ENCODE measurements around the gene TRIAP1.

Gene TRIAP1

GRCh38 chr12:120432772-120433525 lies 13.2 kb downstream of the TRIAP1 start:
- DNase-seq (ENCODE audit: extremely low spot score), result no peak
- TF ChIP-seq ARNT (IDR thresholded peaks at IDR 0.05), result no peak
- no peak for TF ChIP-seq L3MBTL2 (conservative IDR thresholded peaks at IDR 0.05)
- TF ChIP-seq ELF4 (IDR thresholded peaks at IDR 0.05), result no peak
- TF ChIP-seq HDGF (IDR thresholded peaks at IDR 0.05; ENCODE audit: borderline replicate concordance), result no peak
- TF ChIP-seq FOXK2 (IDR thresholded peaks at IDR 0.05), result no peak
- no peak for TF ChIP-seq LEF1 (IDR thresholded peaks at IDR 0.05; ENCODE audit: borderline replicate concordance)
- POLR2A ChIA-PET, result no interaction called here
- CTCF ChIA-PET, result interaction anchor here (1.0 to 2.6 kb wide), 2 partner anchors 66 to 78 kb away, joined by 4 to 7 read pairs; no protein-coding TSS in a partner anchor

GRCh38 chr12:120429368-120429767 lies 16.8 kb downstream of the TRIAP1 start:
- ChIA-PET POLR2A (interaction anchor here (1.2 to 1.7 kb wide), 3 partner anchors 39 to 138 kb away, joined by 4 to 8 read pairs (median 6); partner anchors contain the start of gene RNU4-2), CTCF (interaction anchor here (0.8 to 1.4 kb wide), 8 partner anchors 9 to 103 kb away, joined by 3 to 9 read pairs (median 5); partner anchors contain the start of gene SRSF9)
- TF ChIP-seq TARDBP (IDR thresholded peaks at IDR 0.05) (no peak), SUZ12 (IDR thresholded peaks at IDR 0.05) (no peak), L3MBTL2 (conservative IDR thresholded peaks at IDR 0.05) (no peak), SP1 (IDR thresholded peaks at IDR 0.05) (no peak)
- no peak for DNase-seq (ENCODE audit: extremely low spot score)

GRCh38 chr12:120428597-120429229 lies 17.5 kb downstream of the TRIAP1 start:
- TF ChIP-seq CTBP1 (IDR thresholded peaks at IDR 0.05; ENCODE audit: borderline replicate concordance) (no peak), ARNT (IDR thresholded peaks at IDR 0.05) (no peak), FOXA1 (IDR thresholded peaks at IDR 0.05) (no peak), ZNF384 (IDR thresholded peaks at IDR 0.05) (0 out of 2 replicates have a peak, but pooled peaks have one; percentile 7)
- CTCF ChIA-PET, result interaction anchor here (1.0 to 1.4 kb wide), 3 partner anchors 9 to 62 kb away, joined by 3 to 9 read pairs (median 5); partner anchors contain the start of gene SRSF9
- POLR2A ChIA-PET, result interaction anchor here (1.2 to 1.7 kb wide), 4 partner anchors 9 to 228 kb away, joined by 4 to 8 read pairs (median 6); partner anchors contain the start of genes COX6A1, RNU4-2 and RPLP0
- DNase-seq (ENCODE audit: extremely low spot score), result no peak

- TF ChIP-seq FOXM1 (IDR thresholded peaks at IDR 0.05; ENCODE audit: borderline replicate concordance) (no peak), CTBP1 (IDR thresholded peaks at IDR 0.05; ENCODE audit: borderline replicate concordance) (no peak), TARDBP (IDR thresholded peaks at IDR 0.05) (no peak)
- POLR2A ChIA-PET, result no interaction called here
- CTCF ChIA-PET, result no interaction called here
- DNase-seq (ENCODE audit: extremely low spot score), result no peak
These were observed 20.4 kb downstream of the TRIAP1 start for GRCh38 chr12:120425797-120426196.

GRCh38 chr12:120422892-120423456 lies 23.2 kb downstream of the TRIAP1 start:
- CTCF ChIA-PET, result interaction anchor here (0.6 kb wide), 2 partner anchors 37 to 121 kb away, joined by 3 to 6 read pairs; no protein-coding TSS in a partner anchor
- DNase-seq (ENCODE audit: extremely low spot score), result no peak
- POLR2A ChIA-PET, result no interaction called here
- TF ChIP-seq ELF4 (IDR thresholded peaks at IDR 0.05) (no peak), FOXK2 (IDR thresholded peaks at IDR 0.05) (no peak), HDGF (IDR thresholded peaks at IDR 0.05; ENCODE audit: borderline replicate concordance) (no peak), L3MBTL2 (conservative IDR thresholded peaks at IDR 0.05) (no peak), NFRKB (IDR thresholded peaks at IDR 0.05) (no peak), SUZ12 (IDR thresholded peaks at IDR 0.05) (no peak), FOXM1 (IDR thresholded peaks at IDR 0.05; ENCODE audit: borderline replicate concordance) (no peak), LEF1 (IDR thresholded peaks at IDR 0.05; ENCODE audit: borderline replicate concordance) (no peak), TARDBP (IDR thresholded peaks at IDR 0.05) (no peak), ARNT (IDR thresholded peaks at IDR 0.05) (no peak), SP1 (IDR thresholded peaks at IDR 0.05) (no peak), ZNF384 (IDR thresholded peaks at IDR 0.05) (no peak), BHLHE40 (IDR thresholded peaks at IDR 0.05; ENCODE audit: borderline replicate concordance) (no peak), PKNOX1 (IDR thresholded peaks at IDR 0.05) (no peak)

GRCh38 chr12:120421701-120422100 lies 24.5 kb downstream of the TRIAP1 start:
- TF ChIP-seq FOXA1 (IDR thresholded peaks at IDR 0.05), result no peak
- TF ChIP-seq NFRKB (IDR thresholded peaks at IDR 0.05), result no peak
- TF ChIP-seq FOXK2 (IDR thresholded peaks at IDR 0.05), result no peak
- TF ChIP-seq ZNF384 (IDR thresholded peaks at IDR 0.05), result no peak
- no peak for TF ChIP-seq CTBP1 (IDR thresholded peaks at IDR 0.05; ENCODE audit: borderline replicate concordance)
- TF ChIP-seq SP1 (IDR thresholded peaks at IDR 0.05), result no peak
- TF ChIP-seq TARDBP (IDR thresholded peaks at IDR 0.05), result no peak
- TF ChIP-seq PKNOX1 (IDR thresholded peaks at IDR 0.05), result no peak
- TF ChIP-seq FOXM1 (IDR thresholded peaks at IDR 0.05; ENCODE audit: borderline replicate concordance), result no peak
- no peak for DNase-seq (ENCODE audit: extremely low spot score)
- ChIA-PET POLR2A (no interaction called here), CTCF (no interaction called here)
